ENCODE data around the gene FGF19. TPM values are rescaled to one million over a fixed set of nuclear protein-coding genes. Genes with fewer than 3 reads are reported as not detected.

Gene FGF19
- total RNA-seq, 2 experiments from 2014 or later, result not detected

DNA sequence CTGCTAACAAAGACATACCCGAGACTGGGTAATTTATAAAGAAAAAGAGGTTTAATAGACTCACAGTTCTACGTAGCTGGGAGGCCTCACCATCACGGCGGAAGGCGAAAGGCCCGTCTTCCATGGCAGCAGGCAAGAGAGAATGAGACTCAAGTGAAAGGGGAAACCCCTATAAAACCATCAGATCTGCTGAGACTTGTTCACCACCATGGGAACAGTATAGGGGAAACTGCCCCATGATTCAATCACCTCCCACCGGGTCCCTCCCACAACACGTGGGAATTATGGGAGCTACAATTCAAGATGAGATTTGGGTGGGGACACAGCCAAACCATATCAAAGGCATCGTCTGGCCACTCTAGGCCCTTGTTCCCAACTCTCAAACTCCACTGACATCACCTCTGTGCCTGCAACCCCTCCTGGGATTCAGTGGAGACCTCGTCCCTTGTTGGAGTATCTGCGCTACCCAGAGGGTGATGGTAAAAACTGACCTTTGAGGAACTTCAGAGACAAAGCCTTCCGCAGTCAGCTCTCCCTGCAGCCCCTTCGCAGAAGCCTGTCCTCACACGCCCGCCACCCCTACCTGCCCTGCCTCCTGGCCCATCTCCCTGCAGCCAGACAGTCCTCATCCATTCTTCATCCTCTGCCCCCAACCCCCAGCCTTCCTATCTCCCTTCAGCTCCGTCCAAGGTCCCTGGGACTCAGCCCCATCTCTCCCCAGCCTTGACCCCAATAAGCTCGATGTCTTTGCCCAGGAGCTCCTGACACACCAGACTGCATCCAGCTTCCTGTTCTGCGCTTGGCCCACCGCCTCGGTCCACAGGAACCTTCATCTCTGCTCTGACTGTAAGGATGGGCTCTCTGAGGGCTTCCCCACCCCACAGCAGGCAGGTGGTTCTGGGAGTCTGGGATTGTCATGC lies 47.0 kb downstream of the FGF19 start:
- H4K20me1 ChIP-seq (ENCODE audit: insufficient read depth, low read length), result no peaks in the 10 kb centered on the region
- H3K4me2 ChIP-seq (ENCODE audit: low read length), result no peak overlapping the region
- ChIA-PET CTCF (ENCODE audit: unreplicated experiment) (no interaction called here), POLR2A (no interaction called here)
- H3K9me2 ChIP-seq (ENCODE audit: insufficient read depth, low read length), result no peaks in the 10 kb centered on the region
- H3K4me1 ChIP-seq (ENCODE audit: insufficient read depth, low read length, poor library complexity, severe bottlenecking), result no peaks in the 10 kb centered on the region
- H3K79me2 ChIP-seq (ENCODE audit: insufficient read depth, low read depth, low read length), result no peaks in the 10 kb centered on the region
- no peaks in the 10 kb centered on the region for H3K36me3 ChIP-seq (ENCODE audit: insufficient read depth, low read length)
- no peak overlapping the region for H3K4me3 ChIP-seq (ENCODE audit: low read depth, low read length, poor library complexity, severe bottlenecking)
- no peak overlapping the region for H2AFZ ChIP-seq (ENCODE audit: low read length)
- intact Hi-C loops (cut with micrococcal nuclease; ENCODE audit: unreplicated experiment), result no loop called here
- DNase-seq (ENCODE audit: low spot score), result no peak
- no peak overlapping the region for H3K27ac ChIP-seq (ENCODE audit: low read depth, low read length, poor library complexity, severe bottlenecking)
- TF ChIP-seq, protein P1, sequence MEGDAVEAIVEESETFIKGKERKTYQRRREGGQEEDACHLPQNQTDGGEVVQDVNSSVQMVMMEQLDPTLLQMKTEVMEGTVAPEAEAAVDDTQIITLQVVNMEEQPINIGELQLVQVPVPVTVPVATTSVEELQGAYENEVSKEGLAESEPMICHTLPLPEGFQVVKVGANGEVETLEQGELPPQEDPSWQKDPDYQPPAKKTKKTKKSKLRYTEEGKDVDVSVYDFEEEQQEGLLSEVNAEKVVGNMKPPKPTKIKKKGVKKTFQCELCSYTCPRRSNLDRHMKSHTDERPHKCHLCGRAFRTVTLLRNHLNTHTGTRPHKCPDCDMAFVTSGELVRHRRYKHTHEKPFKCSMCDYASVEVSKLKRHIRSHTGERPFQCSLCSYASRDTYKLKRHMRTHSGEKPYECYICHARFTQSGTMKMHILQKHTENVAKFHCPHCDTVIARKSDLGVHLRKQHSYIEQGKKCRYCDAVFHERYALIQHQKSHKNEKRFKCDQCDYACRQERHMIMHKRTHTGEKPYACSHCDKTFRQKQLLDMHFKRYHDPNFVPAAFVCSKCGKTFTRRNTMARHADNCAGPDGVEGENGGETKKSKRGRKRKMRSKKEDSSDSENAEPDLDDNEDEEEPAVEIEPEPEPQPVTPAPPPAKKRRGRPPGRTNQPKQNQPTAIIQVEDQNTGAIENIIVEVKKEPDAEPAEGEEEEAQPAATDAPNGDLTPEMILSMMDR (conservative IDR thresholded peaks at IDR 0.05; ENCODE audit: low read length), result no peak
- no peak for TF ChIP-seq EZH2phosphoT487 (IDR thresholded peaks at IDR 0.05; ENCODE audit: borderline replicate concordance, low read depth, low read length)
- no peaks in the 10 kb centered on the region for H3K9me3 ChIP-seq (ENCODE audit: low read length)
- no TSS peak for BruUV-seq (replicated peaks)

DNA sequence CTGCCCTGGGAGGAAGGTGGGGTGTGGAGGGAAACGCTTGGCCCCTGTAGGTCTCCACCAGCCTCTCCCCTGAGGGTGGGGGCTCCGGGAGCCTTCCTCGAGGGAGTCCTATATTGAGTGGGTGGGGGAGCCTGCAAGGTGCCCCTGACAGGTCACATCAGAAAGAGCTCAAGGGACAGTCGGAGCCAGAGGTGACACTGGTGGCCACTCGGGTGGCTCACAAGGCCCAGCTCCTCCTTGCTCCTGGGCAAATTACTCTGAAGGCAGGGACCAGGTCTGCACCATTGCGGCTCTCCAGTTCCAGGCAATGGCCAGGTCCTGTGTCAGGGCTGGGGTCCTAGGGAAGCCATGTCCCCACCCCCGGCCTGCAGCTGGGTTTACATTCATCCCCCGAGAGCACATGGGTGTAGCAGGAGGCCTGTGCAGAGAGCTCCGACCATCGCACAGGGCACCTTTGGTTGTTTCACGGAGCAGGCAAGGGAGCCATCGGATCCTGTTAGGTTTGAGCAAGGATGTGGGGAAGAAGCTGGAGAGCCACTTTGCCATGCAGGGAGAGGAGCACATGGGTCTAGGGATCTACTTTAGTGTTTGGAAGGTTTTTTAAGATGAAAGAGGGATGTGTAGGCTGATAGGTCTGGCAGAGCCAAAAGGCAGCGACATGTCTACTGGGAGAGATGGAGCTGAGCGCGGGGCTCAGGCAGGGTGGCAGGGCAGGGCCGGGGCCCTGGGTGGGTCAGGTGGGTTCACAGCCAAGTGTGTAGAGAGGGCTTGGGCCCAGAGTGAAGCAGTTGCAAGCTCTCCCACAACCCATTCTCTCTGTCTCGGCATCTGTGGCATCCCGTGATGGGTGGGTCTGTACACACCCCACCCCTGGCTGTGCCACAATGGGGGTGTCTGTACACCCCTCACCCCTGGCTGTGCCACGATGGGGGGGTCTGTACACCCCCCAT lies 48.1 kb downstream of the FGF19 start:
- TF ChIP-seq EZH2phosphoT487 (IDR thresholded peaks at IDR 0.05; ENCODE audit: borderline replicate concordance, low read depth, low read length), result no peak
- TF ChIP-seq, protein P1 (conservative IDR thresholded peaks at IDR 0.05; ENCODE audit: low read length), result no peak
- Histone ChIP-seq H3K4me3 (ENCODE audit: low read depth, low read length, poor library complexity, severe bottlenecking) (no peak overlapping the region), H2AFZ (ENCODE audit: low read length) (no peak overlapping the region), H3K4me2 (ENCODE audit: low read length) (no peak overlapping the region), H3K27ac (ENCODE audit: low read depth, low read length, poor library complexity, severe bottlenecking) (no peak overlapping the region), H3K79me2 (ENCODE audit: insufficient read depth, low read depth, low read length) (no peaks in the 10 kb centered on the region), H4K20me1 (ENCODE audit: insufficient read depth, low read length) (no peaks in the 10 kb centered on the region), H3K9me3 (ENCODE audit: low read length) (no peaks in the 10 kb centered on the region), H3K36me3 (ENCODE audit: insufficient read depth, low read length) (no peaks in the 10 kb centered on the region), H3K4me1 (ENCODE audit: insufficient read depth, low read length, poor library complexity, severe bottlenecking) (no peaks in the 10 kb centered on the region), H3K9me2 (ENCODE audit: insufficient read depth, low read length) (no peaks in the 10 kb centered on the region)
- no TSS peak for BruUV-seq (replicated peaks)
- ChIA-PET POLR2A (no interaction called here), CTCF (ENCODE audit: unreplicated experiment) (no interaction called here)
- no peak for DNase-seq (ENCODE audit: low spot score)
- intact Hi-C loops (cut with micrococcal nuclease; ENCODE audit: unreplicated experiment), result no loop called here

Data from OCI-LY7 (cell line).